ENCODE measurements around the gene FAM193B.

GRCh38 chr5:177472460-177473442 lies 81.6 kb downstream of the FAM193B start:
- TF ChIP-seq POLR2A (IDR thresholded peaks at IDR 0.05; ENCODE audit: low read length) = no peak
- no peak for TF ChIP-seq GATA1 (IDR thresholded peaks at IDR 0.05; ENCODE audit: low read depth, low read length)

Measured in erythroblast (primary cell).